PC-9 (cell line): ENCODE data around the gene LARGE1. TPM values are rescaled to one million over a fixed set of nuclear protein-coding genes. Genes with fewer than 3 reads are reported as not detected.

Source experiments
- BruUV-seq: library from RNA; stranded (reverse); fragments of 400-500 nt; replicated peaks from 2 replicates; lab custom pipeline; 2021; lab: Mats Ljungman, UMichigan
- CTCF ChIA-PET: fragments of 300-600 bp; sonication (Branson Sonifier 250); formaldehyde crosslinking; loops from one replicate; lab custom pipeline; 2022; ENCODE audit warnings: antibody characterized with exemption; lab: Charles Lee
- POLR2A ChIA-PET: fragments of 300-600 bp; sonication (Branson Sonifier 250); formaldehyde crosslinking; loops from one replicate; lab custom pipeline; 2022; ENCODE audit warnings: antibody characterized with exemption; ENCODE audit not compliant: unreplicated experiment; lab: Charles Lee
- DNase-seq, 2 experiments: peaks; one replicate each; pipeline versions ENCODE4 v3.0.0 to v3.0.0-alpha.2; 2015 to 2022; ENCODE audit warnings: mixed read lengths in 1 of 2
- H2AFZ ChIP-seq: fragments of 200-600 bp; sonication (generic); 2 replicates; pipeline ENCODE4 v1.8.1; 2017; ENCODE audit warnings: antibody characterized with exemption
- H3F3A ChIP-seq: fragments of 200-600 bp; sonication (generic); 2 replicates; pipeline ENCODE4 v1.8.1; 2017; ENCODE audit warnings: antibody characterized with exemption, mild to moderate bottlenecking, low read depth; ENCODE audit not compliant: insufficient read depth
- H3K27ac ChIP-seq: fragments of 200-600 bp; sonication (generic); 2 replicates; pipeline ENCODE4 v1.6.1; 2016; ENCODE audit warnings: mixed run types
- H3K27me3 ChIP-seq: fragments of 200-600 bp; sonication (generic); 2 replicates; pipeline ENCODE4 v1.6.1; 2016; ENCODE audit warnings: low read depth, mixed run types; ENCODE audit not compliant: insufficient read depth
- H3K36me3 ChIP-seq: fragments of 200-600 bp; sonication (generic); 2 replicates; pipeline ENCODE4 v1.6.1; 2016; ENCODE audit warnings: low read depth, mixed run types
- H3K4me1 ChIP-seq: fragments of 200-600 bp; sonication (generic); replicated peaks from 2 replicates; pipeline ENCODE4 v1.6.1; 2016; ENCODE audit warnings: mixed run types; ENCODE audit not compliant: insufficient read depth
- H3K4me2 ChIP-seq: fragments of 200-600 bp; sonication (generic); 2 replicates; pipeline ENCODE4 v1.6.1; 2017; ENCODE audit warnings: mixed run types
- H3K4me3 ChIP-seq: fragments of 200-600 bp; sonication (generic); 2 replicates; pipeline ENCODE4 v1.6.1; 2016; ENCODE audit warnings: mixed run types
- H3K79me2 ChIP-seq: fragments of 200-600 bp; sonication (generic); 2 replicates; pipeline ENCODE4 v1.6.1; 2017; ENCODE audit warnings: low read depth, mixed run types
- H3K9me2 ChIP-seq: fragments of 200-600 bp; sonication (generic); 2 replicates; pipeline ENCODE4 v1.8.1; 2017; ENCODE audit warnings: mild to moderate bottlenecking; ENCODE audit not compliant: insufficient read depth
- H3K9me3 ChIP-seq: fragments of 200-600 bp; sonication (generic); 2 replicates; pipeline ENCODE4 v1.8.1; 2016; ENCODE audit warnings: low read depth; ENCODE audit not compliant: insufficient read depth
- H4K20me1 ChIP-seq: fragments of 200-600 bp; sonication (generic); 2 replicates; pipeline ENCODE4 v1.8.1; 2017; ENCODE audit not compliant: insufficient read depth
- EZH2 ChIP-seq: fragments of 200-600 bp; sonication (generic); IDR thresholded peaks from 2 replicates; pipeline ENCODE4 v1.8.0; 2017; ENCODE audit warnings: antibody characterized with exemption, low read depth
- intact Hi-C: fragments of 100-400 bp; cut with micrococcal nuclease; formaldehyde crosslinking; loops from one replicate; pipeline ENCODE4 v1.10.0; 2022; ENCODE audit not compliant: unreplicated experiment
- total RNA-seq: library from RNA; stranded (reverse); gene quantifications from 2 replicates; pipeline ENCODE4 v1.2.3, GENCODE V29; 2021
- TF ChIP-seq, protein P1 (sequence below): fragments of 200-600 bp; sonication (generic); conservative IDR thresholded peaks from 2 replicates; pipeline ENCODE4 v1.6.1; 2017; ENCODE audit warnings: mixed run types, antibody characterized with exemption, mild to moderate bottlenecking, moderate library complexity

LARGE1 gene
- total RNA-seq, 1 experiment from 2014 or later, result 12.5 TPM

DNA sequence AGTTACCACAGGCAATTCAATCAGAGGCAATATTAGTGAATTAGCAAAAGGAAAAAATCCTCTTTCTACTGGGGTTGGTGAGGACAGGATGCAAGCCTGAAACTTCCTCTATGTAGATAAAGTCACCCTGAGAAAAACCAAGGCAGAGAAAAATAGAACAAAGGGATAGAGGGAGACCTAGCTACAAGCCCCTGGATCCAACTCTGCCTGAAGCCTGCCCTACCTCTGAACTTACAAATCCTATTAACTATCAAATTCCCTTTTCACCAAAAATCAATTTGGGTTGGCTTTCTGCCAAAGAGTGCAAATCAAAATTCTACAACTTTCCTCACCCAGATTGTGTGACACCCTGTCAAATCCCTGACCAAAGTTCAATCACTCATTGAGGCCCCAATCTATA is 161.3 kb downstream of the LARGE1 start:
- no peaks in the 10 kb centered on the region for H3K4me1 ChIP-seq
- BruUV-seq, result no TSS peak
- POLR2A ChIA-PET, result no interaction called here
- no peak overlapping the region for H2AFZ ChIP-seq
- H3K4me3 ChIP-seq, result no peak overlapping the region
- H3K9me2 ChIP-seq, result no peaks in the 10 kb centered on the region
- H3K27ac ChIP-seq, result no peak overlapping the region
- no peaks in the 10 kb centered on the region for H3F3A ChIP-seq
- no peak overlapping the region for H3K4me2 ChIP-seq
- no peaks in the 10 kb centered on the region for H3K9me3 ChIP-seq
- H3K36me3 ChIP-seq, result no peaks in the 10 kb centered on the region
- CTCF ChIA-PET, result no interaction called here
- intact Hi-C loops, result no loop called here
- no peaks in the 10 kb centered on the region; the same call in 1 of the 2 replicates for H4K20me1 ChIP-seq
- no peak for DNase-seq
- no peaks in the 10 kb centered on the region for H3K79me2 ChIP-seq
- peaks cover 5% of the 10 kb centered on the region; the same call in 1 of the 2 replicates for H3K27me3 ChIP-seq
- TF ChIP-seq, protein P1, sequence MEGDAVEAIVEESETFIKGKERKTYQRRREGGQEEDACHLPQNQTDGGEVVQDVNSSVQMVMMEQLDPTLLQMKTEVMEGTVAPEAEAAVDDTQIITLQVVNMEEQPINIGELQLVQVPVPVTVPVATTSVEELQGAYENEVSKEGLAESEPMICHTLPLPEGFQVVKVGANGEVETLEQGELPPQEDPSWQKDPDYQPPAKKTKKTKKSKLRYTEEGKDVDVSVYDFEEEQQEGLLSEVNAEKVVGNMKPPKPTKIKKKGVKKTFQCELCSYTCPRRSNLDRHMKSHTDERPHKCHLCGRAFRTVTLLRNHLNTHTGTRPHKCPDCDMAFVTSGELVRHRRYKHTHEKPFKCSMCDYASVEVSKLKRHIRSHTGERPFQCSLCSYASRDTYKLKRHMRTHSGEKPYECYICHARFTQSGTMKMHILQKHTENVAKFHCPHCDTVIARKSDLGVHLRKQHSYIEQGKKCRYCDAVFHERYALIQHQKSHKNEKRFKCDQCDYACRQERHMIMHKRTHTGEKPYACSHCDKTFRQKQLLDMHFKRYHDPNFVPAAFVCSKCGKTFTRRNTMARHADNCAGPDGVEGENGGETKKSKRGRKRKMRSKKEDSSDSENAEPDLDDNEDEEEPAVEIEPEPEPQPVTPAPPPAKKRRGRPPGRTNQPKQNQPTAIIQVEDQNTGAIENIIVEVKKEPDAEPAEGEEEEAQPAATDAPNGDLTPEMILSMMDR, result no peak
- TF ChIP-seq EZH2, result no peak

DNA sequence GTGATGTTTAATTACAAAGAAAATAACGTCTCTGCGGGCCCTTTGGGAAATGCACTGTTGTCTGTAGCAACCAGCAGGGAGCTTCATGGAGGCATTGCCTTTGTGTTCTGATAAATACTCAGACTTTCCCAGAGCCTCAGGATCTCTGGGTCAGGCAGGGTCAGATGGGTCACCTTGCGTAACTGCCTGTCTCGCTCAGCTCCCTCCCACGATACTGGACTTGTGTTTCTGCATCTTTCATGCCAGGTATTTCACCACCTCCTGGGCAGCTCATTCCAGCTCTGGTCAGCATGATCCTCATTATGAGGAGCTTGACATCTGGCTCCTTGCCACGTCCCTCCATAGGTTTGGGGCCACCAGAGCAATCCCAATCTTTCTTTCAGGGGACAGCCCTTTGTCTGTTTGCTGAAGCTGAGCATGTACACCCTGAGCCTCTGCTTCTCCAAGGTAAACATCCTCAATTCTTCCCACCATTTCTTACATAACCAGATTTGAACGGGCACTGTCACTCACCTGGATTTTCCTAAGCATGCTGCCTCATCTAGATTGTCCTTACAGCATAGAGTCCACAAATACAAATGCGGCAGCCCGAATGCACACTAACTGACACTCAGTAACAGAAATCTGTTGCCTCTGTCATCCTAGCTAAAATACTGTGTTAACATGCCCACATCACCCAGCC is 162.3 kb downstream of the LARGE1 start:
- Histone ChIP-seq H3K27ac (no peak overlapping the region), H3K9me3 (no peaks in the 10 kb centered on the region), H3K27me3 (peaks cover 5% of the 10 kb centered on the region; the same call in 1 of the 2 replicates), H4K20me1 (no peaks in the 10 kb centered on the region; the same call in 1 of the 2 replicates), H3F3A (no peaks in the 10 kb centered on the region), H3K4me1 (no peaks in the 10 kb centered on the region), H3K79me2 (no peaks in the 10 kb centered on the region), H2AFZ (no peak overlapping the region), H3K4me3 (no peak overlapping the region), H3K4me2 (no peak overlapping the region), H3K36me3 (no peaks in the 10 kb centered on the region), H3K9me2 (no peaks in the 10 kb centered on the region)
- DNase-seq, result no peak
- no TSS peak for BruUV-seq
- POLR2A ChIA-PET, result no interaction called here
- CTCF ChIA-PET, result no interaction called here
- intact Hi-C loops, result no loop called here
- TF ChIP-seq, protein P1, result no peak
- TF ChIP-seq EZH2, result no peak

DNA sequence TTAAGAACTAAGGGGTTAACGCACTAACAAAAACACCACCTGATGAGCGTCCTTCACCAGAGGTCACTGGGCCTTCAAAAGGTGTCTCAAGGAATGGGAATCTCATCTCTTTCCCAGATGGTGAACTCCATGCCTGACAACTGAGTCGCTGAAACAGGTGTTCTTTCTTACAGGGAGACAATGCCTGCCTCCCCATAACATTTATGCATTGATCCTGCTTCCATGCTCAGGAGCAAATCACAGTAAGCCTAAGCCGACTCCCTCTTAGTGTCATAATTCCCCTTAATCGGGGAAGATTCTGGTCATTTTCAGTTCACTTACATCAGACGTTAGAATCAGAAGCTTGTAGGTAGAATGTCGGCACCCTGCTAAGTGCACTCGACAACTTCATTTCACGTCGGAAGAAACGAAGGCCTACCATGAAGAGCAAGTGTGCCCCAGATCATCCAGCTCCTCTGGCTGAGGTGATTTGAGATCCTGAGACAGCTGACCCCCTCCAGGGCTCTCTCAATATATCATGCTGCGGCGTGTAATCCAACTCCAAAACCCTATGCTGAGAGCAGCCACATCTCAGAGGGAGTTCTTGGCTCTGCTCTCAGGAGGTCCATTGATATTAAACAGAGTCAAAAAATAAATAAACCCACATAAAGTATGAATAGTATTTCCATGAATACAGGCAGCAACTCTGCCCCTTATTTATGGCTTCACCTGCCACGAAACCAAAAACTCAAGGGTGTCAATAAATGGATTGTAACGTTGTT is 163.1 kb downstream of the LARGE1 start:
- Histone ChIP-seq H3K4me2 (no peak overlapping the region), H3K9me3 (no peaks in the 10 kb centered on the region), H4K20me1 (no peaks in the 10 kb centered on the region), H3K79me2 (no peaks in the 10 kb centered on the region), H3K9me2 (no peaks in the 10 kb centered on the region), H3K27me3 (peaks cover 5% of the 10 kb centered on the region; the same call in 1 of the 2 replicates), H3K4me1 (no peaks in the 10 kb centered on the region), H2AFZ (no peak overlapping the region), H3K36me3 (no peaks in the 10 kb centered on the region), H3F3A (no peaks in the 10 kb centered on the region), H3K27ac (no peak overlapping the region), H3K4me3 (no peak overlapping the region)
- POLR2A ChIA-PET, result no interaction called here
- intact Hi-C loops, result no loop called here
- TF ChIP-seq, protein P1, result no peak
- no peak for TF ChIP-seq EZH2
- no peak for DNase-seq
- CTCF ChIA-PET, result no interaction called here
- BruUV-seq, result no TSS peak
